Kidney (tissue), 14 donors: ENCODE data around the gene TRAPPC3L. TPM values are rescaled to one million over a fixed set of nuclear protein-coding genes. Genes with fewer than 3 reads are reported as not detected.

Source experiments
- DNase-seq, 5 donors: peaks; one replicate each; pipeline ENCODE4 v3.0.0-alpha.2; 2013 to 2020
- FAIRE-seq: peaks from 2 replicates; lab custom pipeline; 2012; peaks lifted over from hg19 to GRCh38; lab: Jason Lieb, UNC
- H3K27ac ChIP-seq, 2 donors: one replicate each; pipeline ENCODE4 v1.7.0; 2013; ENCODE audit warnings: low read depth in 2 of 2, low read length in 2 of 2, inconsistent platforms in 1 of 2
- H3K27me3 ChIP-seq: one replicate; pipeline ENCODE4 v1.7.1; 2013; ENCODE audit warnings: low read length, inconsistent platforms; ENCODE audit not compliant: control insufficient read depth, insufficient read depth
- H3K36me3 ChIP-seq, 3 donors: one replicate each; pipeline versions ENCODE4 v1.7.0 to v1.7.1; 2013; ENCODE audit warnings: low read length in 3 of 3, control low read depth in 1 of 3, inconsistent platforms in 1 of 3; ENCODE audit not compliant: insufficient read depth in 3 of 3, control insufficient read depth in 2 of 3
- H3K4me1 ChIP-seq, 3 donors: one replicate each; pipeline versions ENCODE4 v1.7.0 to v1.7.1; 2013; ENCODE audit warnings: low read length in 3 of 3, inconsistent platforms in 1 of 3, low read depth in 1 of 3; ENCODE audit not compliant: control insufficient read depth in 2 of 3, insufficient read depth in 2 of 3
- H3K4me3 ChIP-seq, 3 donors: one replicate each; pipeline versions ENCODE4 v1.7.0 to v1.8.1; 2013; ENCODE audit warnings: low read length in 3 of 3, control low read depth in 1 of 3, inconsistent platforms in 1 of 3
- H3K9ac ChIP-seq, 3 donors: one replicate each; pipeline versions ENCODE4 v1.7.0 to v1.7.1; 2013; ENCODE audit warnings: low read length in 3 of 3, control low read depth in 1 of 3, inconsistent platforms in 1 of 3
- H3K9me3 ChIP-seq, 3 donors: one replicate each; pipeline versions ENCODE4 v1.7.0 to v1.7.1; 2013; ENCODE audit warnings: low read length in 3 of 3, control low read depth in 1 of 3, inconsistent platforms in 1 of 3; ENCODE audit not compliant: control insufficient read depth in 2 of 3, insufficient read depth in 1 of 3
- intact Hi-C: fragments of 100-400 bp; cut with DNase I; formaldehyde crosslinking; loops from one replicate; pipeline ENCODE4 v1.11.1; 2022
- polyA plus RNA-seq: library from polyadenylated mRNA; stranded (reverse); fragments of 350-450 nt; fragmentation: Illumina TruSeq; extraction: RNeasy Lipid Tissue Mini Kit (QIAGEN cat#74804); gene quantifications from one replicate; pipeline ENCODE4 v1.2.3, GENCODE V29; 2014; ENCODE audit warnings: low read depth, low replicate concordance; ENCODE audit not compliant: insufficient read depth
- total RNA-seq: library from RNA; stranded (reverse); fragmentation: NEBNext Ultra II Directional; extraction: Animal tissue kit (Norgen Biotek cat#: 25700); gene quantifications from one replicate; pipeline ENCODE4 v1.2.1, GENCODE V29; 2021
- TF ChIP-seq, protein P1 (sequence below): IDR thresholded peaks from 3 replicates; pipeline ENCODE4 v1.5.1; 2012; ENCODE audit warnings: mild to moderate bottlenecking, moderate library complexity, borderline replicate concordance; ENCODE audit not compliant: insufficient read depth; ENCODE audit errors: extremely low read depth
- donor health status: control.
- donor health status: control.
- donor health status: control.
- donor health status: control.
- donor health status: control.
- donor health status: DM: yes; HTN: yes; CAD: no.
- donor health status: Normal renal cell carcinoma (clear cell type).

Gene TRAPPC3L
- total and polyA plus RNA-seq, 2 donors from 2014 or later = not detected

DNA sequence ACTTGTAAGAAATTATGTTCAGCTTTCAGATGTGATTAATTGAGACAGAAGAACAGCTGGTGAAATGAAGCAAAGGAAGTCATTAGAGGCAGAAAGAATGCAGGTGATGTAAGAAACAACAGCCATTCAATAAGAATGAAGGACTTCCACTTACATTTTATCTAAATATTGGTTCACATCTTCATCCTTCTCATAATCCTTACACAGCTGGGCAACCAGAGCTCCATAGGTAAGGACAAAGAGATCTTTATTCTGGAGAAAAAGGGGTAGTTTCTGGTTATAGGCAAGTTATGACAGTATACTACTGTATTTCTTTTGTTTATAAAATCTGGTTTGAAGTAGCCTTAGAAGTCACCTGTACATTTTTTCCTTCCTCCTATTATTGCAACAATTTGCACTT lies 2.3 kb downstream of the TRAPPC3L start:
- no peak overlapping the region for H3K4me3 ChIP-seq
- no peaks in the 10 kb centered on the region for H3K9me3 ChIP-seq
- FAIRE-seq (no peak), DNase-seq (no peak)
- no peak overlapping the region for H3K27ac ChIP-seq
- no peaks in the 10 kb centered on the region for H3K27me3 ChIP-seq
- intact Hi-C loops = no loop called here
- H3K9ac ChIP-seq = no peak overlapping the region
- H3K36me3 ChIP-seq = no peaks in the 10 kb centered on the region
- TF ChIP-seq, protein P1, sequence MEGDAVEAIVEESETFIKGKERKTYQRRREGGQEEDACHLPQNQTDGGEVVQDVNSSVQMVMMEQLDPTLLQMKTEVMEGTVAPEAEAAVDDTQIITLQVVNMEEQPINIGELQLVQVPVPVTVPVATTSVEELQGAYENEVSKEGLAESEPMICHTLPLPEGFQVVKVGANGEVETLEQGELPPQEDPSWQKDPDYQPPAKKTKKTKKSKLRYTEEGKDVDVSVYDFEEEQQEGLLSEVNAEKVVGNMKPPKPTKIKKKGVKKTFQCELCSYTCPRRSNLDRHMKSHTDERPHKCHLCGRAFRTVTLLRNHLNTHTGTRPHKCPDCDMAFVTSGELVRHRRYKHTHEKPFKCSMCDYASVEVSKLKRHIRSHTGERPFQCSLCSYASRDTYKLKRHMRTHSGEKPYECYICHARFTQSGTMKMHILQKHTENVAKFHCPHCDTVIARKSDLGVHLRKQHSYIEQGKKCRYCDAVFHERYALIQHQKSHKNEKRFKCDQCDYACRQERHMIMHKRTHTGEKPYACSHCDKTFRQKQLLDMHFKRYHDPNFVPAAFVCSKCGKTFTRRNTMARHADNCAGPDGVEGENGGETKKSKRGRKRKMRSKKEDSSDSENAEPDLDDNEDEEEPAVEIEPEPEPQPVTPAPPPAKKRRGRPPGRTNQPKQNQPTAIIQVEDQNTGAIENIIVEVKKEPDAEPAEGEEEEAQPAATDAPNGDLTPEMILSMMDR = no peak
- H3K4me1 ChIP-seq = no peaks in the 10 kb centered on the region

DNA sequence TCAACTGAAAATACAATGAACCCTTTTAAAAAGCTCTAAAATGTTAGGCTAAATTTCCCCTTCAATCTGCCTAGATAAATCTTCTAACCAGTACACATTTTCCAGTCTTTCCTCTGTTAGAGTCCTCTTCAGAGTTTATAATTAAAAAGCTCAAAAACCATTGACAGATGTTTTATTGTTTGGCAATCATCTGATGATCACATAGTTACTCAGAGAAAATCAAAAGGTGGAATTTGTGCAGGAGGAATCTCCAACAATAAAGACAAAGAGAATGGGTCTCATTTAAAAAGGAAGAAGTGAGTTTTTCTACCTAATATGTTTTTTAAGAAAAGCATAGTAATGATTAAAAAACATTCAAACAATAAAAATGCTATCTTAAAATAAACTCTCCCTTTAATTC lies 3.1 kb downstream of the TRAPPC3L start:
- Histone ChIP-seq H3K36me3 (no peaks in the 10 kb centered on the region), H3K27ac (no peak overlapping the region), H3K4me1 (no peaks in the 10 kb centered on the region), H3K9me3 (no peaks in the 10 kb centered on the region), H3K9ac (no peak overlapping the region), H3K4me3 (no peak overlapping the region), H3K27me3 (no peaks in the 10 kb centered on the region)
- FAIRE-seq (no peak), DNase-seq (no peak)
- intact Hi-C loops = no loop called here
- TF ChIP-seq, protein P1 = no peak

DNA sequence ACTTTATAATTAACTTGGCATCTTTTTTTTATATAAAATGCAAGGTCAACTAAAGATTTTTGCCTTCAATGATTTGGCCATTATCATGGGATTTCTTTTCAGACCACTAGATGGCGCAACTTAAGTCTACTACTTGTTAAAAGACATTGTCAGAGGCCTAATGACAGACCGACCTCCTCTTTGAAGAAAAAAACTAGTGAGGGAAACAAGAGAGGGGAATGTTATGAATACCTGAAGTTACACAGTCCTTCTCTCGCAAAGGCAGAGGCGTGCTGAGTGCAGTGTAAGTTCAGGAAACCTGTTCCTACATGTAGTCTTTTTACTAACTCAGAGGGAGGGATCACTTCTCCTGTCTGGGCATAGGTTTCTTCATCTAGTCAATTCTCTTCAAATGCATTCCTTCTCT lies 9.3 kb downstream of the TRAPPC3L start:
- Histone ChIP-seq H3K4me3 (peak overlapping the region in 1 of 3 donors; percentile 3), H3K27ac (no peak overlapping the region), H3K9ac (no peak overlapping the region), H3K4me1 (peaks cover 0 to 8% (median 3%) of the 10 kb centered on the region in 3 donors), H3K9me3 (no peaks in the 10 kb centered on the region), H3K27me3 (no peaks in the 10 kb centered on the region), H3K36me3 (no peaks in the 10 kb centered on the region)
- peak; percentile 96 for FAIRE-seq
- TF ChIP-seq, protein P1 = peak; percentile 63
- peak in 3 of 5 donors; percentile 21 to 76 (median 68) for DNase-seq
- intact Hi-C loops = loop anchor here (10.0 kb wide), 1 partner anchor 241 kb away; no protein-coding TSS in a partner anchor

DNA sequence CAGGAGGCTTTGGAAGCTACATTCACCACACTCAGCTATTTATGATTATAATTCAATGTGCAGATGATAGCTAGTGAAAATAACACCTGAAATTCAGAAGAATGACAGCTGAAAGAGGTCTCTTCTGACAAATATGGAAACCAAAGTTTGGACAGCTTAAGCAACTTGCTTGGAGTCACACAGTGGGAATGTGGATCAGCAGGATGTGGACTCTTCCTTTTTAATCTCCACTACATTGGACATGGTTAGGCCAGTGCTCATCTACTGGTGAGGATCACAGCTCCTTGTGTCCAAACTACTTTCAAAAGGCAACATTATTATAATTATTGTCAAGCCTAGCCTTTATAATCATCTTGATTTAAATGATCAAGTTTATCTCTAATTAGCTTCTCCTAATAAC lies 10.4 kb downstream of the TRAPPC3L start:
- Histone ChIP-seq H3K36me3 (no peaks in the 10 kb centered on the region), H3K27ac (no peak overlapping the region), H3K4me1 (peaks cover 0 to 8% (median 7%) of the 10 kb centered on the region in 3 donors), H3K9ac (no peak overlapping the region), H3K4me3 (no peak overlapping the region), H3K27me3 (no peaks in the 10 kb centered on the region), H3K9me3 (no peaks in the 10 kb centered on the region)
- FAIRE-seq (no peak), DNase-seq (no peak)
- TF ChIP-seq, protein P1 = no peak
- intact Hi-C loops = loop anchor here (10.0 kb wide), 1 partner anchor 240 kb away; no protein-coding TSS in a partner anchor
